ENCODE measurements around the gene TGOLN2. TPM values are rescaled to one million over a fixed set of nuclear protein-coding genes. Genes with fewer than 3 reads are reported as not detected.

TGOLN2 gene
- total RNA-seq (2021; ENCODE audit: unreplicated experiment) (178 TPM), Bru-seq, nascent RNA (percentile 97 among the genes with signal in this experiment), BruChase-seq, experiment 1, labeled RNA remaining after a 2-hour chase (percentile 99 among the genes with signal in this experiment), BruChase-seq, experiment 2, labeled RNA remaining after a 6-hour chase (percentile 100 among the genes with signal in this experiment)
- 128 TPM for polyA plus RNA-seq (2012; ENCODE audit: insufficient read length)
- long read RNA-seq, full-length matches to known transcripts = 62 of 323 reads
- long read RNA-seq, partial matches to known transcripts = 15 of 323 reads
- long read RNA-seq, other reads (novel, unspliced or antisense) = 246 of 323 reads

DNA sequence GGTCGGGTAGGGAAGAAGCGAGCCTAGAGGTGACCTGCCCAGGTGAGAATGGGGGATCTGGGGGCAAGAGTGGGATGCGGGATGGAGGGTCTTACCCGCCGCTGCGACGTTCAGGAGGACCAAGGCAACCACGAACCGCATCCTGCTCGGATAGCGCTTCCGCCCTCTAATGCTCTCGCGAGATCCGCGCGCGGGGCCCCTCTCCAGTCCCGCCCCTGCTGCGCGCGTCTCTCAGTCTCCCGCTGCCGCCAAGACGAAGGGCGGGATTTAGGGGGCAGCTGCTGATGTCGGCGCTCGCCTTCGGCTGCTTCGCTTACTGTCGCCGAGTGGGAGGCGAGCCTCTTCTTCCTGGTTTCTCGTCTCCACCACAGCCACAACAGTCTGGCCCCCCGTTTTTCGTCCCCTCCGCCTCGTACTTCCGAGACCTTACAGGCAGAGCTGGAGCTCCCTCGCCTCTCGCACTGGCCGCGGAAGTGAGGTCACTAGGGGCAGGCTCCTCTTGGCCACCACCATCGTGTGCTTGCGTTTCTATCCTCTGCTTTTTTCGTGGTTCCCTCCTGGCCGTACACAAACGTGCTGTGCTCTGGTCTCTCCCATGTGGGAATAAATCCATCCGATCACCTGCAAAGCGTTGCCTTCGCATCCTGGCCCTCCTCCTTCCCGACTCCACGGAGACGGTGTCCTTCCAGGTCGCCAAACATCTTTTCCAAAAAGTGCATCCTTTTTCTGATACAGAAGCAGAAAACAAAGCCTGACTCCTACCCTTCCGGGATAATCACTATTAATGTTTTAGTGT lies at the start of gene TGOLN2:
Gene TGOLN2 (minus strand): TSS at position 168 of the 796 bp plus-strand sequence. CDS start 27 bp downstream, at position 141.
- peak within 1 kb of the TSS; percentile 93 for H3K27ac ChIP-seq (ENCODE audit: low read length)
- no peaks in the 10 kb centered on the region for H3K27me3 ChIP-seq (ENCODE audit: control insufficient read depth, insufficient read depth, low read length)
- H3K36me3 ChIP-seq (ENCODE audit: control insufficient read depth, insufficient read depth, low read length) = peaks cover 8% of the 10 kb centered on the region
- in situ Hi-C loops (cut with HindIII; ENCODE audit: low pct_unique_long_range_greater_than_20kb, low sequenced_read_pairs) = no loop called here
- ATAC-seq (peak; percentile 99), DNase-seq (ENCODE audit: low read depth, low spot score) (peak; percentile 79)
- H3K9me3 ChIP-seq (ENCODE audit: control insufficient read depth, insufficient read depth, low read depth, low read length) = no peaks in the 10 kb centered on the region
- POLR2A ChIA-PET = interaction anchor here (0.6 kb wide), 2 partner anchors 62 to 278 kb away, joined by 4 to 10 read pairs; no protein-coding TSS in a partner anchor
- TSS peak; percentile 97 for BruUV-seq (replicated peaks)
- H3K4me3 ChIP-seq (ENCODE audit: low read depth in 2 of 2, low read length in 2 of 2) = peak within 1 kb of the TSS; percentile 83 to 88
- H3K4me1 ChIP-seq (ENCODE audit: control insufficient read depth, insufficient read depth, low read length) = peaks cover 12% of the 10 kb centered on the region
- intact Hi-C loops (cut with micrococcal nuclease; ENCODE audit: unreplicated experiment) = no loop called here
- CTCF ChIA-PET = interaction anchor here (0.6 kb wide), 1 partner anchor 375 kb away, joined by 3 read pairs; no protein-coding TSS in a partner anchor
- TF ChIP-seq SIN3A (IDR thresholded peaks at IDR 0.05; ENCODE audit: borderline replicate concordance, insufficient read depth, low read depth, low read length) (peak; percentile 97; the same call in 1 of the 2 replicates), TCF7L2 (IDR thresholded peaks at IDR 0.05; ENCODE audit: low read depth, low read length) (no peak), POLR2AphosphoS5 (IDR thresholded peaks at IDR 0.05; ENCODE audit: low read depth, low read length) (peak; percentile 100)
- TF ChIP-seq, protein P1, sequence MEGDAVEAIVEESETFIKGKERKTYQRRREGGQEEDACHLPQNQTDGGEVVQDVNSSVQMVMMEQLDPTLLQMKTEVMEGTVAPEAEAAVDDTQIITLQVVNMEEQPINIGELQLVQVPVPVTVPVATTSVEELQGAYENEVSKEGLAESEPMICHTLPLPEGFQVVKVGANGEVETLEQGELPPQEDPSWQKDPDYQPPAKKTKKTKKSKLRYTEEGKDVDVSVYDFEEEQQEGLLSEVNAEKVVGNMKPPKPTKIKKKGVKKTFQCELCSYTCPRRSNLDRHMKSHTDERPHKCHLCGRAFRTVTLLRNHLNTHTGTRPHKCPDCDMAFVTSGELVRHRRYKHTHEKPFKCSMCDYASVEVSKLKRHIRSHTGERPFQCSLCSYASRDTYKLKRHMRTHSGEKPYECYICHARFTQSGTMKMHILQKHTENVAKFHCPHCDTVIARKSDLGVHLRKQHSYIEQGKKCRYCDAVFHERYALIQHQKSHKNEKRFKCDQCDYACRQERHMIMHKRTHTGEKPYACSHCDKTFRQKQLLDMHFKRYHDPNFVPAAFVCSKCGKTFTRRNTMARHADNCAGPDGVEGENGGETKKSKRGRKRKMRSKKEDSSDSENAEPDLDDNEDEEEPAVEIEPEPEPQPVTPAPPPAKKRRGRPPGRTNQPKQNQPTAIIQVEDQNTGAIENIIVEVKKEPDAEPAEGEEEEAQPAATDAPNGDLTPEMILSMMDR (IDR thresholded peaks at IDR 0.05) = no peak

DNA sequence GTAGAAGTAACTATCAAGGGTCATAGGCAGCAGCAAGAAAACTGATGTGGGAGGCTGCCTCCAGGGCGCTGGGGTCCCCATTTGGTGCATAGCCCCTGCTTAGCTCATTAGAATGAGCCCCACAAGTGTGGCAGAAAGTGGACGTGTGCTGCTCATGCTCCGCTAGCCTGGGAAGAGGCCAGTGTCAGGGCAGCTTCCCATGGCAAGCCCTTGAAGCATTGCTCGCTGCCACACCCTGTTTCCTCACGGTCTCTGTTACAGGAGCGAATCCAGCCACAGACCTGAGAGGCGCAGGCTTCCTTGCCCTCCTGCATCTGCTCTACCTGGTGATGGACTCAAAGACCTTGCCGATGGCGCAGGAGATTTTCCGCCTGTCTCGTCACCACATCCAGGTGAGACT lies 49.3 kb upstream of the TGOLN2 start:
- CTCF ChIA-PET = no interaction called here
- peaks cover 6% of the 10 kb centered on the region; the same call in 1 of the 2 replicates for H3K36me3 ChIP-seq (ENCODE audit: control insufficient read depth, insufficient read depth, low read length)
- POLR2A ChIA-PET = no interaction called here

More for the DNA sequence above, 49.3 kb upstream of the TGOLN2 start:
- no peak overlapping the region for H3K4me3 ChIP-seq (ENCODE audit: low read depth in 2 of 2, low read length in 2 of 2)
- no peak overlapping the region for H3K27ac ChIP-seq (ENCODE audit: low read length)
- BruUV-seq (replicated peaks) = no TSS peak
- DNase-seq (ENCODE audit: low read depth, low spot score) = no peak
- H3K27me3 ChIP-seq (ENCODE audit: control insufficient read depth, insufficient read depth, low read length) = no peaks in the 10 kb centered on the region
- intact Hi-C loops (cut with micrococcal nuclease; ENCODE audit: unreplicated experiment) (no loop called here), in situ Hi-C loops (cut with HindIII; ENCODE audit: low pct_unique_long_range_greater_than_20kb, low sequenced_read_pairs) (no loop called here)
- H3K4me1 ChIP-seq (ENCODE audit: control insufficient read depth, insufficient read depth, low read length) = no peaks in the 10 kb centered on the region
- no peaks in the 10 kb centered on the region for H3K9me3 ChIP-seq (ENCODE audit: control insufficient read depth, insufficient read depth, low read depth, low read length)
- no peak for ATAC-seq
- TF ChIP-seq, protein P2, sequence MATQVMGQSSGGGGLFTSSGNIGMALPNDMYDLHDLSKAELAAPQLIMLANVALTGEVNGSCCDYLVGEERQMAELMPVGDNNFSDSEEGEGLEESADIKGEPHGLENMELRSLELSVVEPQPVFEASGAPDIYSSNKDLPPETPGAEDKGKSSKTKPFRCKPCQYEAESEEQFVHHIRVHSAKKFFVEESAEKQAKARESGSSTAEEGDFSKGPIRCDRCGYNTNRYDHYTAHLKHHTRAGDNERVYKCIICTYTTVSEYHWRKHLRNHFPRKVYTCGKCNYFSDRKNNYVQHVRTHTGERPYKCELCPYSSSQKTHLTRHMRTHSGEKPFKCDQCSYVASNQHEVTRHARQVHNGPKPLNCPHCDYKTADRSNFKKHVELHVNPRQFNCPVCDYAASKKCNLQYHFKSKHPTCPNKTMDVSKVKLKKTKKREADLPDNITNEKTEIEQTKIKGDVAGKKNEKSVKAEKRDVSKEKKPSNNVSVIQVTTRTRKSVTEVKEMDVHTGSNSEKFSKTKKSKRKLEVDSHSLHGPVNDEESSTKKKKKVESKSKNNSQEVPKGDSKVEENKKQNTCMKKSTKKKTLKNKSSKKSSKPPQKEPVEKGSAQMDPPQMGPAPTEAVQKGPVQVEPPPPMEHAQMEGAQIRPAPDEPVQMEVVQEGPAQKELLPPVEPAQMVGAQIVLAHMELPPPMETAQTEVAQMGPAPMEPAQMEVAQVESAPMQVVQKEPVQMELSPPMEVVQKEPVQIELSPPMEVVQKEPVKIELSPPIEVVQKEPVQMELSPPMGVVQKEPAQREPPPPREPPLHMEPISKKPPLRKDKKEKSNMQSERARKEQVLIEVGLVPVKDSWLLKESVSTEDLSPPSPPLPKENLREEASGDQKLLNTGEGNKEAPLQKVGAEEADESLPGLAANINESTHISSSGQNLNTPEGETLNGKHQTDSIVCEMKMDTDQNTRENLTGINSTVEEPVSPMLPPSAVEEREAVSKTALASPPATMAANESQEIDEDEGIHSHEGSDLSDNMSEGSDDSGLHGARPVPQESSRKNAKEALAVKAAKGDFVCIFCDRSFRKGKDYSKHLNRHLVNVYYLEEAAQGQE (IDR thresholded peaks at IDR 0.05; ENCODE audit: insufficient read depth in 1 of 2, low read depth in 2 of 2, low read length in 1 of 2) = no peak
- TF ChIP-seq TCF7L2 (IDR thresholded peaks at IDR 0.05; ENCODE audit: low read depth, low read length) (no peak), SIN3A (IDR thresholded peaks at IDR 0.05; ENCODE audit: borderline replicate concordance, insufficient read depth, low read depth, low read length) (no peak), POLR2AphosphoS5 (IDR thresholded peaks at IDR 0.05; ENCODE audit: low read depth, low read length) (no peak)
- TF ChIP-seq, protein P1 (IDR thresholded peaks at IDR 0.05) = no peak
